PC-3 (cell line): ENCODE data around the gene CEP63.

ENCODE experiments used
- CTCF ChIP-seq: fragments of 300-600 bp; sonication (generic); conservative IDR thresholded peaks from 2 replicates; pipeline ENCODE4 v1.5.1; 2017; ENCODE audit warnings: antibody characterized with exemption, low read depth, mild to moderate bottlenecking, low read length
- EZH2 ChIP-seq: fragments of 300-600 bp; sonication (generic); IDR thresholded peaks from one replicate; pipeline ENCODE4 v1.6.1; 2017; ENCODE audit warnings: antibody characterized with exemption, mild to moderate bottlenecking, low read length; ENCODE audit not compliant: unreplicated experiment
- EZH2phosphoT487 ChIP-seq: fragments of 300-600 bp; sonication (generic); IDR thresholded peaks from 2 replicates; pipeline ENCODE4 v1.6.1; 2018; ENCODE audit warnings: mild to moderate bottlenecking, antibody characterized with exemption, low read length, borderline replicate concordance

GRCh38 chr3:134576426-134576825 lies 90.6 kb downstream of the CEP63 start:
- TF ChIP-seq CTCF, result no peak
- no peak for TF ChIP-seq EZH2phosphoT487
- no peak for TF ChIP-seq EZH2
